Ovary (tissue), 3 donors: Measurements from ENCODE around the gene PDYN.

Experiments
- CTCF ChIP-seq, 3 donors: fragments of 450-650 bp in 2 of 3; fragments of 200-600 bp in 1 of 3; IDR thresholded peaks; one replicate each; pipeline versions ENCODE4 v1.5.1 to v1.8.0; 2016 to 2022; ENCODE audit warnings: antibody characterized with exemption in 3 of 3, mild to moderate bottlenecking in 1 of 3
- POLR2A ChIP-seq: fragments of 450-650 bp; IDR thresholded peaks from one replicate; pipeline ENCODE4 v1.6.1; 2017; ENCODE audit warnings: antibody characterized with exemption, mild to moderate bottlenecking, moderate library complexity
- donor health status: DM: no; HTN: no; CAD: no.

GRCh38 chr20:2026514-2026913 lies 32.7 kb upstream of the PDYN start:
- no peak for TF ChIP-seq CTCF (IDR thresholded peaks at IDR 0.05)
- TF ChIP-seq POLR2A: no peak
